Dedifferentiated amniotic fluid mesenchymal stem cell (primary cell): ENCODE measurements around the gene NPY.
"Not testable (repeated sequence)": the region's sequence is repeated elsewhere in the genome, so short reads cannot be mapped to it uniquely, and the experiment has no call there.

Experiments used
- DNase-seq: peaks from one replicate; pipeline ENCODE4 v3.0.0-alpha.2; 2016; ENCODE audit errors: extremely low spot score

The NPY gene

DNA sequence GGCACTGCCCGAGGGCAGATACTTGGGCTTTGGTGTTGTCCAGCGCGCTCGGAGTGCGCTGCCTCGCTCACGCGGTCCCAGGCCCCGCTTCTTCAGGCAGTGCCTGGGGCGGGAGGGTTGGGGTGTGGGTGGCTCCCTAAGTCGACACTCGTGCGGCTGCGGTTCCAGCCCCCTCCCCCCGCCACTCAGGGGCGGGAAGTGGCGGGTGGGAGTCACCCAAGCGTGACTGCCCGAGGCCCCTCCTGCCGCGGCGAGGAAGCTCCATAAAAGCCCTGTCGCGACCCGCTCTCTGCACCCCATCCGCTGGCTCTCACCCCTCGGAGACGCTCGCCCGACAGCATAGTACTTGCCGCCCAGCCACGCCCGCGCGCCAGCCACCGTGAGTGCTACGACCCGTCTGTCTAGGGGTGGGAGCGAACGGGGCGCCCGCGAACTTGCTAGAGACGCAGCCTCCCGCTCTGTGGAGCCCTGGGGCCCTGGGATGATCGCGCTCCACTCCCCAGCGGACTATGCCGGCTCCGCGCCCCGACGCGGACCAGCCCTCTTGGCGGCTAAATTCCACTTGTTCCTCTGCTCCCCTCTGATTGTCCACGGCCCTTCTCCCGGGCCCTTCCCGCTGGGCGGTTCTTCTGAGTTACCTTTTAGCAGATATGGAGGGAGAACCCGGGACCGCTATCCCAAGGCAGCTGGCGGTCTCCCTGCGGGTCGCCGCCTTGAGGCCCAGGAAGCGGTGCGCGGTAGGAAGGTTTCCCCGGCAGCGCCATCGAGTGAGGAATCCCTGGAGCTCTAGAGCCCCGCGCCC, at the start of gene NPY:
Gene NPY, plus strand, starts transcription at position 294 of the 802 bp plus-strand sequence. CDS start 1,051 bp downstream, outside the sequence.
- no peak for DNase-seq

DNA sequence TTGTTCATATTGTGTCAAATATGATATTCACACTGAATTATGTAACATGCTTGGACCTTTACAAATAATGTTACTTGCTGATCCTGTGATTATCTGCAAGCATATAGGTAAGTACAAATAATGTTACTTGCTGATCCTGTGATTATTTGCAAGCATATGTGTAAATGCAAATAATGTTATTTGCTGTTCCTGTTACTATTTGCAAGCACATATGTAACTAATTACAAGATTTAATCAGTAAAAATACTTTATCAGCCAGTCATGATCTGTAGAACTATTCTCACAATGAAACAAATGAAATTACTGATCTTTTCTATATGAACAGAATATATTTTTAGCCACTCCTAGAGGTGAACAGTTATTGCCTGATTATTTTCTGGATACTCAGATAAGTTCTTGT, 44.7 kb upstream of the NPY start:
- no peak for DNase-seq

DNA sequence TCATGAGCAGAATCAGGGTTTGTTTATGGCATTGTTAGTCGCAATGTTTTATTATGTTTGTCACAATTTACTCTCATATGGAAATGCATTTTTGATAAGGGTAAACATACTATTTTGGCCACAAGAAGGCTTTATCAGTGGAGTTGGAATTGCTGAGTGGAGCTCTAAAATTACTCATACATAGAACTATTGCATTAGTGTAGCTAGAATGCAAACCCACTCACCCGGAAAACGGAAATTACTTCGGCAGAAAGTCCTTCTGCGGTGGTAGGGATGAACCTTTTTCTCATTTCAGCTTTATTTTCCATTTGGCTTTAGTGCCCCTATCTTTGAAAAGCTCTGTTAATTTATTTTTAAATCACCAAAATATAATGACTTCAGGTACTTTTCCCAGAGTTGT, 42.8 kb upstream of the NPY start:
- DNase-seq = no peak

DNA sequence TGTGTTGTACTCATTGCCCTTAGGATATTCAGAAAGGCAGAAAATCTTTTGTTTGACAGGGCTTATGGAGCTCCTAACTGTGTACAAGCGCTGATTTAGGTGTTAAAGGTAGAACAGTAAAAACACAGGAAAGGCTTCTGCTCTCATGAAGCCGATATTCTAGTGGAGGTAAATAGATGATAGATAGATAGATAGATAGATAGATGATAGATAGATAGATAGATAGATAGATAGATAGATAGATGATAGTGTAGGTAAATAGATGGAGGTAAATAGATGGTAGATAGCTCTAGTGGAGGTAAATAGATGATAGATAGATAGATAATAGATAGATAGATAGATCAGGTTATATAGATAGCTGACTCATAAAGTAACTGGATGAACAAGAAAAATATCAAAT, 39.4 kb upstream of the NPY start:
- DNase-seq = no peak

DNA sequence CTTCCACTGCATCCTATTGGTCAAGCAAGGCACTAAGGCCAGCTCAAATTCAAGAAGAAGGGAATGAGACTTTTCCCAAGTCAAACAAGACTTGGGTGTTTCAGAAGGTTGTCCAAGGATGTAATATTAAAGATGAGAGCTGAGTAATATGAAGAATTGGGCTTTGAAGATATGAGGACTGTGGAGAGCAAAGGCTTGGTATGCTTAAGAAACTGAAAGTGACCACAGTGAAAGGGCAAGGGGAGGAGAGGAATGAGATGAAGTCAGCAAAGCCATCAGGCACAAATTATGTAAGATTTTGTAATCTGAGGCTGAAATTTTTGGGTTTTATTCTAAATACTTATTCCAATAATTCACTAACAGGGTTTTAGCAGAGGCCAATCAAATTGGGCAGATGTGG, 38.6 kb upstream of the NPY start:
- DNase-seq = no peak

DNA sequence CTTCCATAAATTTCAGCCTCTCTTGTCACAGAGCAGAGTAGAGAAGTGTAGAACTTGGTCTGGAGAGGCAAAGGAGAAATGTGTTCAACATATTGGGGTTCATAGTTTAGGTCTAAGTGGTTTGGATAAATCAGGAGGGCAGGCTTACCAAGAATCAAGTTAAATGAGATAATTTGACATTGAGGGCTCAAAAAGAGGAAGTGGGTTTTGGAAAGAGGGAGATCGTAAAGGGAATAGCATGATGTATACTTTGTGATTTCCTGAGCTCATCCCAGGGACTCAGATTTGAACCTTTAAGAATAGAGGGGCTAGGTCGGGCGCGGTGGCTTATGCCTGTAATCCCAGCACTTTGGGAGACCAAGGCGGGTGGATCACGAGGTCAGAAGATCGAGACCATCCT, 34.7 kb upstream of the NPY start:
- no peak for DNase-seq

DNA sequence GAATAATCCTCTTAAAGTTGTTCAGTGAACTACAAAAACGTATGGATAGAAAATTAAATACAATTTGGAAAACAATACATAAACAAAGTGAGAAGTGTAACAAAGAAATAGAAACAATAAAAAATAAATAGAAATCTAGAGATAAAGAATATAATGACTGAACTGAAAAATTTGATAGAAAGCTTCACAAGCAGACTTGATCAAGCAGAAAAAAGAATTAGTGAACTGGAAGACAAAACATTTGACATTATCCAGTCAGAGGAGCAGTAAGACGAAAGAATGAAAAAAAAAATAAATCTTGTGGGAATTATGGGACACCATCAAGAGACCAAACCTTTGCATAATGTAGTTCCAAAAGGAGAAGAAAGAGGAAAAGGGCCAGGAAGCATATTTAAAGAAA, 32.4 kb upstream of the NPY start:
- no peak for DNase-seq

DNA sequence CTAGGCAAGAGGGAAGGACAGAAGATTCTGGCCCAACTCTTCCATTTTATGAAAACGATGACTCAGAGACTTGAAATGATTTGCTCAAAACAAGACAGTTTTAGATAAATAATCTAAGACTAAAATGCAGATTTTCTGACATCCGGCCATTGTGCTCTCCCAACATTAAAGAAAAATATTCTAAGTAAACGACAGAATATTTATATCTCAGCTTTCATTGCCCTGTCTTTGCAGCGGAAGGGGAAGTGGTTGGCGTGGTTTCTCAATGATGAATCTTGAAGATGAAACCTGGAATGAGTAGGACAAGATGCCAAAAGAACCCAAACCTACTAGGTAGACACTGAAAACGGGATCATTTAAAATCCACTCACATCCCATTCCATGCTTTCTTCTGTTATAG, 28.9 kb upstream of the NPY start:
- DNase-seq = no peak

DNA sequence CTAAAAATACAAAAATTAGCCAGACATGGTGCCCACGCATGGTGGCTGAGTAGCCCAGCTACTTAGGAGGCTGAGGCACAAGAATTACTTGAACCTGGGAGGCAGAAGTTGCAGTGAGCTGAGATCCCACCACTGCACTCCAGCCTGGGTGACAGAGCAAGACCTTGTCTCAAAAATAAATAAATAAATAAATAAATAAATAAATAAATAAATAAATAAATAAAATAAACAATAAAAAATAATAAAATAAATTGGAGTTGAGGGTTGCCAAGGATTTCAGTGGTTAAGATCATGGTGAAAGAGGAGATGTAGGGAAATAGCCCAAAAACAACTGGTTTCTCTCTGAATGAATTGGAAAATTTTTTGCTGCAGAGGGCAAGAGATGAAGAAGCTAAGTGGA, 25.7 kb upstream of the NPY start:
- not testable (repeated sequence) for DNase-seq

DNA sequence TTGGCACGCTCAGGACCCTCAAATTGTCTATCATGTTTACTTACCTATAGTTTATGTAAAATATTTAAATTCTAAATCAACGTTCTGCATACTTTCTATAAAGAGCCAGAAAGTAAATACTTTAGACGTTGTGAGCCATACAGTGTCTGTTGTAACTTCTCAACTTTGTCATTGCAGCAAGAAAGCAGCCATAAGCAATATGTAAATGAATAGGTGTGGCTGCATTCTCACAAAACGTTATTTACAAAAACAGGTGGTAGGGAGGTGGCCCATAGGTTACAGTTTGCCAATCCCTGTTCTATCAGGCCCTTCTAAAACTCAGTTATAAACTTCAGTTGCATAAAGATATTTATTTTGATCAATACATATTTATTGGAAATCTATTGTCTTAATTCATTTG, 12.1 kb upstream of the NPY start:
- DNase-seq = no peak

DNA sequence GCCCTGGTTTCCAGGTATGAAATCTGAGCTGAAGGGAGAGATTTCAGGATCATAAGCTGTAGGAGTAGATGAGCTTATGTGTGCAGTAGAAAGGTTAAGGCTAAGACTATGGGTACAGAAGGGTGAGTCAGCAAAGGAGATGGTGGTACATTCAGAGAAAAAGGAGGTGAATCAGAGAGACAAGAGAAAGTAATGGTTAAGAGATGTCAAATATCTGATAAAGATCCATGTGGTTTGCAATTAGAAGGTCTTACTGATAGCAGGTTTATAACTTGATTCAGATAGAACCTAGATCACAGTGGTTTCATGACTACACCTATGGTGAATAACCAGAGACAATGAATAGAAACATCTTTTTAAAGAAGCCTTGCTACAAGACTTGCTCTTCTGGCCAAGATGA, 4.5 kb upstream of the NPY start:
- no peak for DNase-seq

DNA sequence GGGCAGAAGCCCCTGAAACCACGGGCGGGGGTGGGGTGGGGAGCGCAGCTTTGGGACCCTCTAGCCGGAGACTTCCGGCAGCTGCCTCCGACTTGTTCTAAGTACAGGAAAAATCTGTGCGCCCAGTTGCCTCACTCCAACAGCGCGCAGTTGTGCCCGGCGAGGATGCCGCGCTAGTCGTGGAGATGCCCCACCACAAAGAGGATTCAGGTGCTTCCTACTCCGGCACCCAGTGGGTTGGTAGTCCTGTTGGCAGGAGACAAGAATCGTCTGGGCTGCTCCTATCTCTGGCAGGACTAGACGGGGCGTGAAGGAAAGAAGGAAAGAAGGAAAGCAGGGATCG, 465 bp upstream of the NPY start:
- DNase-seq = no peak

DNA sequence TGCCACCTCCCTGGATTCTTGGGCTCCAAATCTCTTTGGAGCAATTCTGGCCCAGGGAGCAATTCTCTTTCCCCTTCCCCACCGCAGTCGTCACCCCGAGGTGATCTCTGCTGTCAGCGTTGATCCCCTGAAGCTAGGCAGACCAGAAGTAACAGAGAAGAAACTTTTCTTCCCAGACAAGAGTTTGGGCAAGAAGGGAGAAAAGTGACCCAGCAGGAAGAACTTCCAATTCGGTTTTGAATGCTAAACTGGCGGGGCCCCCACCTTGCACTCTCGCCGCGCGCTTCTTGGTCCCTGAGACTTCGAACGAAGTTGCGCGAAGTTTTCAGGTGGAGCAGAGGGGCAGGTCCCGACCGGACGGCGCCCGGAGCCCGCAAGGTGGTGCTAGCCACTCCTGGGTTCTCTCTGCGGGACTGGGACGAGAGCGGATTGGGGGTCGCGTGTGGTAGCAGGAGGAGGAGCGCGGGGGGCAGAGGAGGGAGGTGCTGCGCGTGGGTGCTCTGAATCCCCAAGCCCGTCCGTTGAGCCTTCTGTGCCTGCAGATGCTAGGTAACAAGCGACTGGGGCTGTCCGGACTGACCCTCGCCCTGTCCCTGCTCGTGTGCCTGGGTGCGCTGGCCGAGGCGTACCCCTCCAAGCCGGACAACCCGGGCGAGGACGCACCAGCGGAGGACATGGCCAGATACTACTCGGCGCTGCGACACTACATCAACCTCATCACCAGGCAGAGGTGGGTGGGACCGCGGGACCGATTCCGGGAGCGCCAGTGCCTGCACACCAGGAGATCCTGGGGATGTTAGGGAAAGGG, 913 bp downstream of the NPY start:
- DNase-seq = no peak

DNA sequence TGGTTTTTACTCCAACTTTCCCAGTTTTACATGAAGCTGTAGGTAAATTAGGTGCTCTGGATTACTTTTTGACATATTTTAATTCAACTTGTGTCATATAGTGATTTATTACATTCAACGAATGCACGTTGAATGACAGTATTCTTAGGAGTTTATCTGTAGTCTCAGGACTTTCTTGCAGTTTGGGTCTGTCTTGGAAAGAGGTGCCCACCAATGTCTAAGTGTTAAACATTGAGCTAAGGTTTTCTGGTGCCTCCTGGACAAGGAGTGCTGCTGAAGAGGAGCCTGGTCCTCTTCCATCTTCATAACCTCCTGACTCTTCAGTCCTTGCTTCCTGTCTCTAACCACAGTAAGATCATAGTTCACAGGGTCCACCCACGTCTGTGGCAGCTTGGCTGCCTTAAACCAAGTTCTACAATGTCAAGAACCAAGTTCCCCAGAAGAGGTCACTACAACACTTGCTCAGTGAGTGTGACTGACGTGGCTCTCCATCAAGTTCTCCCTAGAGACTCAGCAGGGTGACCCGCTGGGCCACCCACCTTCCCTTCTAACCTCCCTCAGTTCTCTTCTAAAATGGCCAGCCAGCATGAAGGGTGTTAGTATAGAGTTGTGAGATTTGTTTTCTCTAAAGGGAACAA, 6.1 kb downstream of the NPY start:
- no peak for DNase-seq

DNA sequence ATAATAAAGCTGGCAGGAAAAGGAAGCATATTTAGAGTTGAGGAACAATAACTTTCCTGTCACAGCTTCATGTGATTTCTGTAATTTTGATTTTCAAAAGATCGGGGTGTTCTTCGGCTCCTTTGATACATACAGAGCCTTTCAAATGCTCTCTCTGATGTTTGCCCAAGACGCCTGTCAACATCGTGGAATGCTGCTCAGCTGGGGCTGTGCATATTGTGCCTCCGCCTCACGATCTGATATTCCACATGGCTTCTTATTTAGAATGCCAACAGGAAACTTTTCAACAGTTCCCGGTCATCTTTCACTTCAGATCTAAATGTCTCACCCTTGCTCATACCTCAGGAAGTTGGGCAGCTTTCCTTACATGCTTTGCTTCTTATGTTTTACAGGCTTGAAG, 7.3 kb downstream of the NPY start:
- DNase-seq = no peak

DNA sequence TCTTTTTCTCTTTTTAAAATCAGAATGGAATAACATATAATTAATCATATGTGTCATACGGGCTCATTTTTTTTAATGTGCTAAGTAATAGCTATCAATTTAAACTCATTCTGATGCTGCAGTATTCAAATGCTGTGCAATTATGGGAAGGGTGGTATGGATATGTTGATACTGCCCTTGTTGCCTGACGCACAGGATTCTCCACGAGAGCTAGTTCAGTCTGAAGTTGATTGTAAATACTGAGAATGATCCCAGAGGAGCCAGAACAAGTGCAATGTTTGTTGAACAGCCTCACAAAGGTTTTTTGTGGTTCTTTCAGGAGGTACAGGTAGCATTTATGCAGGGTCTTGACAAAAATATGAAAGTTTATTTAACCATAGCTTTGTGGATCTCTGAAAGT, 13.4 kb downstream of the NPY start:
- DNase-seq = no peak

DNA sequence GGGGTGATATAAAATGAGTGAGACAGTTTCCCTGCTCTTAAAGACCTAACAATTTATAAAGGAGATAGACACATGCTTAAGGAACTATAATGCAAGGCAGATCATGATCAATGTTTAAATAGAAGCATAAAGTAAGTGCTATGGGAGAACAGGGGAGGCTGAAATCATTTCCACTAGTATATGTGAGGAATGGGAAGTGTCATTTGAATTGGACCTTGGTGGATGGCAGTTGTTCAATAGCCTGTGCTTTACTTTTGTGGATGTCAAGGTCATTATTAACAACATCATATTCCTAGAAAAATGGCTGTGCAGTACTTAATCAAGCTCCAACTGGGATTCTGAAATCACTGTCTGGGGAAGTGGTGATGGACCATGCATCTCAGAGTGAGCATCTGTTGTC, 14.7 kb downstream of the NPY start:
- DNase-seq = no peak

DNA sequence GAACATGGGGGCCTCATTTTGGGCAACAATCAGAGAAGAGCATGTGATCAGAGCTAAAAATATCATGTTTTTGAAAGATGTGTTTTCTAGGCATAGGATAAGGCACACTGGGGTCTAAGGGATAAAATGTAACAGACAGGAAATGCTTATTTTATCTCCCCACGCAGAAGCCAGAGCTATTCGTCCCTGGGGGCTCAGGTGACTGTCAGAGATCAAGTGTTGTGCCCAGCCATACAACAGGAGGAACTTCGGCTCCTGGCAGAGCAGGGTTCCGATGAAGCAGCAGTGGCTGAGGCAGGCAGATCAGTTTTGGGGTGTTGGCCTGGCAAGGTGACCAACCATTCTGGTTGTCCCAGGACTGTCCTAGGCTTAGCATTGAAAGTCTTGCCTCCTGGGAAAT, 15.2 kb downstream of the NPY start:
- no peak for DNase-seq

DNA sequence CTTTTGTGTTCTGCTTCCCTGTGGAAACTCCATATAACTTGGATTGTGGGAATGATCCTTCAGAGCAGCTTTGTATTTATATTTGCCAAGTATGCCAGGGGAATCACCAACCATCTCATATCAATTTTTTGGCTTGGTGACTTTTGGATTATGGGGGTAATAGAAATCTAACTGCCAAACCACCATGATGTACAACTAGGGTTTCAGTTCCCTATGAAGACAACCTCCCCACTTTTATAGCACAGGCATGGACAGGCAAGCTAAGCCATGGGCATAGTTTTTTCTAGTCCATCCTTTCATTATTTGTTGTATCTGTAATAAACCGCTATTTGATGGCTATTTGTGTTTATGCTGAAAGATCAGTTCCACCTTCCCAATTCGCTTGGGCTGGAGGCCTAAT, 17.7 kb downstream of the NPY start:
- no peak for DNase-seq

DNA sequence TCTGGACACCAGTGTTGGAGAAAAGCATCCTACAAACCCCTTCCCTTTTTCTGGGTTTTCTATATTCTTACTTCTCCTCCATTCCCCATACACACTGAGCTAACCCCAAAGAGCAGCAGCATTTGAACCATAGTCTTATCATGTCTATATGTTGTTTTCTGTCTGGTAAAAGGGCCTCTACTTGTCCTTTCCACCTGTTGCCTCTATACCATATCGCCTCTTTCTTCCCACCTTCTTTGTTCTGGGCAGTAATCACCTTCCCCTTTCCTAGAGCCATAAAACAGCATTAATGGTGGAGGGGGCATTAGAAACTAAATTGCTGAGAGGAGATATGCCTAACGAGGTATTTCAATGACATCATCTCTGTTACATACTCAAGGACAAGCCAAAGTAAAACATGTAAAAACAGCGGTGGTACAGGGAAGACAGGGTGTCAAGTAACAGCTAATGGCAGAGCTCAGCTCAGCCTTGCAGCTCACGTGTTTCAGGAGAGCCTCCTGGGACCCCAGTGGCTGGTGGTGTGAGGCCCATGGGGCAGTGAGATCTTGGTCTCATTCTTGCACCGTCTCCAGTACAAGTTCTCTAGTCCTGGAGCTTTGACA, 20.6 kb downstream of the NPY start:
- no peak for DNase-seq

DNA sequence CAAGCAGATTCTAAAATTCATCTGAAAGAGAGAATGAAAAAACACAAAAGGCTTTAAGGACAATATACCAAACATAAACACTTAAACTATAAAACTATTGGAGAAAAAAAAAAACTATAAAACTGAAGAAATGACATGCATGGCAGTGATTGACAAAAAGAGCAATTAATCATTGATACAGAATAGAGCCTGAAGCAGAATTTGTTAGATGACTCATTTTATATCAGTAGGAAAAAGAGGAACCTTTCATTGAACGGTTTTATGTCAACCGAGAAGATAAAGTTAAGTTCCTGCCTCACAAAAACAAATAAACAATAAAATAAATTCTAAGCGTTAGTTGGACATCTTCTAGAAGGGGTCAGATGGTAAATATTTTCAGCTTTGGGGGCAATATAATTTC, 23.3 kb downstream of the NPY start:
- no peak for DNase-seq

DNA sequence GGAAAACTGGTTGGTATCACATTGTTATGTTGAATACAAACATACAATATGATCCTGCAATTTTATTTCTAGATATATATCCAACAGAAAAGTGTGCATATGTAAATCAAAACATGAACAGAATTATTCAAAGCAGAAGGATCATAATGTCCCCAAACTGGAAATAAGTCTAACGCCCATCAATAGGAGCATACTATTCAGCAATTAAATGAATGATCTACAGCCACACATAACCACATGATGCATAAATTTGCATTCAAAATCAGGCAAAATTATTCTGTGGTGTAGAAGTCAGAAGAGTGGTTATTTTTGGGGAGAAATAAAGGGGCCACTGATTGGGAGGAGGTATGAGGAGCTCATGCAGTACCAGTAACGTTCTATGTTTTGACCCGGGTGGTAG, 28.6 kb downstream of the NPY start:
- no peak for DNase-seq

DNA sequence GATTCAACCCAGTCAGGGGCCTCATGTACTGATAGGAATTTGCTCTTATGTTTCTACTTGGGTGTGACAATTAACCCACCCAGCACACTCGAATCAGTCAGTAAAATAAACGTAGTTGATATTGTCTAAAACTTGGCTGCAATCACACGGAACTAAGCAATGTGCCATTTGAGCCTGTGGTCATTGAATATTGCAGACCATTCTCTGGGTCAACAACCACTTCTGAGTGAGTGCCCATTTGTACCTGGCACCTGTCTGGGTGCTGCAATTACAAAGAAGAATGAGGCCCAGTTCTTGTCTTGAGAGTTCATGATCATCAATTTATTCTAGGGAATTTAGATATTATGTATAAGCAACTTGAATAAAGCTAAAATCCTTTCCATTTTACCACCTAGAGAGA, 29.8 kb downstream of the NPY start:
- DNase-seq = no peak
